CD4-positive, alpha-beta T cell (primary cell): Measurements from ENCODE around the gene RAD51B. TPM values are rescaled to one million over a fixed set of nuclear protein-coding genes. Genes with fewer than 3 reads are reported as not detected.
A peak's percentile ranks its signal among the peaks of the same experiment; 100 is the strongest.

ENCODE experiments used
- ATAC-seq: fragments of 200-7000 bp; cut with Tn5 transposase; one replicate; pipeline ENCODE4 v1.10.0; 2022; ENCODE audit warnings: mild to moderate bottlenecking; ENCODE audit not compliant: poor library complexity
- CTCF ChIA-PET: fragments of 350-600 bp; sonication (Branson Sonifier 250); formaldehyde crosslinking; loops from one replicate; lab custom pipeline; 2021; ENCODE audit warnings: antibody characterized with exemption, inconsistent platforms; lab: Charles Lee
- POLR2A ChIA-PET: fragments of 350-600 bp; sonication (Branson Sonifier 250); formaldehyde crosslinking; loops from one replicate; lab custom pipeline; 2021; ENCODE audit warnings: antibody characterized with exemption, inconsistent platforms; lab: Charles Lee
- DNase-seq, 14 experiments: peaks; one replicate each; pipeline ENCODE4 v3.0.0-alpha.2; 2013 to 2020; ENCODE audit warnings: mixed read lengths in 2 of 14
- H3K27ac ChIP-seq, 2 donors: one replicate each; pipeline versions ENCODE4 v1.5.1 to v1.7.0; 2013; ENCODE audit warnings: low read length in 2 of 2, low read depth in 1 of 2, mild to moderate bottlenecking in 1 of 2
- H3K27me3 ChIP-seq, 2 experiments: 1 replicate in 1 of 2; 2 replicates in 1 of 2; pipeline versions ENCODE4 v1.6.1 to v1.7.0; 2013; ENCODE audit warnings: low read length in 2 of 2, control low read depth in 1 of 2, mild to moderate bottlenecking in 1 of 2, moderate library complexity in 1 of 2; ENCODE audit not compliant: insufficient read depth in 2 of 2, control insufficient read depth in 1 of 2
- H3K36me3 ChIP-seq: one replicate; pipeline ENCODE4 v1.6.1; 2013; ENCODE audit warnings: low read length, control low read depth; ENCODE audit not compliant: insufficient read depth
- H3K4me1 ChIP-seq: one replicate; pipeline ENCODE4 v1.6.1; 2013; ENCODE audit warnings: low read length, control low read depth; ENCODE audit not compliant: insufficient read depth
- H3K4me3 ChIP-seq: one replicate; pipeline ENCODE4 v1.5.1; 2013; ENCODE audit warnings: mild to moderate bottlenecking, low read length, moderate library complexity
- H3K9me3 ChIP-seq, 2 experiments: 1 replicate in 1 of 2; 2 replicates in 1 of 2; pipeline versions ENCODE4 v1.6.1 to v1.7.0; 2013; ENCODE audit warnings: low read length in 2 of 2, mild to moderate bottlenecking in 2 of 2, control low read depth in 1 of 2, moderate library complexity in 1 of 2; ENCODE audit not compliant: control insufficient read depth in 1 of 2, insufficient read depth in 1 of 2
- H3K27ac Mint-ChIP-seq: one replicate; pipeline ENCODE4 v1.8.0; 2020; ENCODE audit warnings: mixed read lengths
- H3K27me3 Mint-ChIP-seq: one replicate; pipeline ENCODE4 v1.8.0; 2021; ENCODE audit warnings: mixed read lengths
- H3K36me3 Mint-ChIP-seq: one replicate; pipeline ENCODE4 v1.8.0; 2021; ENCODE audit warnings: low read depth, mixed read lengths
- H3K4me1 Mint-ChIP-seq: one replicate; pipeline ENCODE4 v1.8.0; 2021; ENCODE audit warnings: low read depth, mixed read lengths
- H3K4me3 Mint-ChIP-seq: one replicate; pipeline ENCODE4 v1.8.0; 2020; ENCODE audit warnings: mild to moderate bottlenecking, mixed read lengths
- H3K9me3 Mint-ChIP-seq: one replicate; pipeline ENCODE4 v1.8.0; 2020; ENCODE audit warnings: mixed read lengths
- CTCF ChIP-seq: fragments of 200-600 bp; IDR thresholded peaks from one replicate; pipeline ENCODE4 v1.8.0; 2022; ENCODE audit warnings: antibody characterized with exemption, mild to moderate bottlenecking
- intact Hi-C, 2 experiments: fragments of 100-400 bp; cut with DNase I in 1 of 2; cut with micrococcal nuclease in 1 of 2; formaldehyde crosslinking; loops; one replicate each; pipeline versions ENCODE4 v1.15.1 to v1.9.0; 2023 to 2025; cut with DNase I, micrococcal nuclease
- total RNA-seq, 174 experiments: library from RNA in 2 of 174; stranded (reverse) in 2 of 174; gene quantifications; one replicate each; pipeline ENCODE4 v1.2.3 and lab custom pipeline; 2021 to 2026

Gene RAD51B
- total RNA-seq, 2 experiments from 2014 or later: 18.4 to 20.0 TPM

- Histone ChIP-seq H3K27ac (no peak overlapping the region), H3K36me3 (no peaks in the 10 kb centered on the region), H3K9me3 (no peaks in the 10 kb centered on the region), H3K27me3 (no peaks in the 10 kb centered on the region), H3K4me1 (peaks cover 69% of the 10 kb centered on the region), H3K4me3 (no peak overlapping the region)
- Mint-ChIP-seq H3K36me3 (no peaks in the 10 kb centered on the region), H3K9me3 (no peaks in the 10 kb centered on the region), H3K4me3 (no peak overlapping the region), H3K27me3 (no peaks in the 10 kb centered on the region), H3K27ac (peak overlapping the region; percentile 31), H3K4me1 (peaks cover 81% of the 10 kb centered on the region)
- ChIA-PET CTCF (interaction anchor here (1.3 kb wide), 1 partner anchor 222 kb away, joined by 3 read pairs; no protein-coding TSS in a partner anchor), POLR2A (interaction anchor here (6.4 kb wide), 1 partner anchor 285 kb away, joined by 133 read pairs; the partner anchor contains the start of gene ZFP36L1)
- intact Hi-C loops: loop anchor here (5.0 to 10.0 kb wide), 3 partner anchors 60 to 282 kb away; no protein-coding TSS in a partner anchor
- ATAC-seq (no peak), DNase-seq (no peak)
- TF ChIP-seq CTCF: no peak
These were observed 685.3 kb downstream of the RAD51B start for GRCh38 chr14:68504861-68505260.

- Histone ChIP-seq H3K36me3 (no peaks in the 10 kb centered on the region), H3K4me1 (peaks cover 64% of the 10 kb centered on the region), H3K4me3 (peak overlapping the region; percentile 20), H3K9me3 (no peaks in the 10 kb centered on the region), H3K27me3 (no peaks in the 10 kb centered on the region), H3K27ac (peak overlapping the region; percentile 64 to 90)
- CTCF ChIA-PET: interaction anchor here (0.7 to 3.0 kb wide), 8 partner anchors 11 to 311 kb away, joined by 3 to 10 read pairs (median 6); no protein-coding TSS in a partner anchor
- intact Hi-C loops: loop anchor here in 1 of 2 experiments (2.0 to 10.0 kb wide), 5 partner anchors 59 to 285 kb away; no protein-coding TSS in a partner anchor
- peak in 2 of 14 experiments; percentile 25 to 45 for DNase-seq
- peak overlapping the region; percentile 50 for H3K4me3 Mint-ChIP-seq
- no peaks in the 10 kb centered on the region for H3K36me3 Mint-ChIP-seq
- no peaks in the 10 kb centered on the region for H3K9me3 Mint-ChIP-seq
- H3K4me1 Mint-ChIP-seq: peaks cover 82% of the 10 kb centered on the region
- H3K27me3 Mint-ChIP-seq: no peaks in the 10 kb centered on the region
- POLR2A ChIA-PET: interaction anchor here (0.6 to 6.4 kb wide), 40 partner anchors 9 to 314 kb away, joined by 3 to 133 read pairs (median 7); partner anchors contain the start of gene ZFP36L1
- ATAC-seq: no peak
- TF ChIP-seq CTCF: no peak
- H3K27ac Mint-ChIP-seq: peak overlapping the region; percentile 95
These were observed 686.6 kb downstream of the RAD51B start for GRCh38 chr14:68506021-68506644.

GRCh38 chr14:68506645-68507419 is 687.3 kb downstream of the RAD51B start:
- Mint-ChIP-seq H3K9me3 (no peaks in the 10 kb centered on the region), H3K27ac (peak overlapping the region; percentile 95), H3K27me3 (no peaks in the 10 kb centered on the region), H3K4me3 (peak overlapping the region; percentile 50), H3K4me1 (peaks cover 75% of the 10 kb centered on the region), H3K36me3 (no peaks in the 10 kb centered on the region)
- Histone ChIP-seq H3K4me3 (peak overlapping the region; percentile 20), H3K9me3 (no peaks in the 10 kb centered on the region), H3K27me3 (no peaks in the 10 kb centered on the region), H3K36me3 (no peaks in the 10 kb centered on the region), H3K27ac (peak overlapping the region; percentile 64 to 90), H3K4me1 (peaks cover 57% of the 10 kb centered on the region)
- ATAC-seq: peak; percentile 65
- CTCF ChIA-PET: interaction anchor here (0.7 to 3.0 kb wide), 12 partner anchors 11 to 310 kb away, joined by 3 to 10 read pairs (median 5); no protein-coding TSS in a partner anchor
- peak in 12 of 14 experiments; percentile 14 to 78 (median 45) for DNase-seq
- intact Hi-C loops: loop anchor here in 1 of 2 experiments (1.0 to 10.0 kb wide), 6 partner anchors 23 to 284 kb away; no protein-coding TSS in a partner anchor
- no peak for TF ChIP-seq CTCF
- POLR2A ChIA-PET: interaction anchor here (0.5 to 6.4 kb wide), 60 partner anchors 8 to 860 kb away, joined by 3 to 133 read pairs (median 4); partner anchors contain the start of gene ZFP36L1
